HL-60 (cell line): Measurements from ENCODE around the gene SMCO3.

Source experiments
- POLR2AphosphoS5 ChIP-seq: IDR thresholded peaks from 2 replicates; pipeline ENCODE4 v1.6.1; 2012; ENCODE audit warnings: low read depth
- TF ChIP-seq, protein P1 (sequence below): IDR thresholded peaks from one replicate; pipeline ENCODE4 v1.5.1; 2011; ENCODE audit warnings: low read length, control low read depth, inconsistent platforms; ENCODE audit not compliant: insufficient read depth

DNA sequence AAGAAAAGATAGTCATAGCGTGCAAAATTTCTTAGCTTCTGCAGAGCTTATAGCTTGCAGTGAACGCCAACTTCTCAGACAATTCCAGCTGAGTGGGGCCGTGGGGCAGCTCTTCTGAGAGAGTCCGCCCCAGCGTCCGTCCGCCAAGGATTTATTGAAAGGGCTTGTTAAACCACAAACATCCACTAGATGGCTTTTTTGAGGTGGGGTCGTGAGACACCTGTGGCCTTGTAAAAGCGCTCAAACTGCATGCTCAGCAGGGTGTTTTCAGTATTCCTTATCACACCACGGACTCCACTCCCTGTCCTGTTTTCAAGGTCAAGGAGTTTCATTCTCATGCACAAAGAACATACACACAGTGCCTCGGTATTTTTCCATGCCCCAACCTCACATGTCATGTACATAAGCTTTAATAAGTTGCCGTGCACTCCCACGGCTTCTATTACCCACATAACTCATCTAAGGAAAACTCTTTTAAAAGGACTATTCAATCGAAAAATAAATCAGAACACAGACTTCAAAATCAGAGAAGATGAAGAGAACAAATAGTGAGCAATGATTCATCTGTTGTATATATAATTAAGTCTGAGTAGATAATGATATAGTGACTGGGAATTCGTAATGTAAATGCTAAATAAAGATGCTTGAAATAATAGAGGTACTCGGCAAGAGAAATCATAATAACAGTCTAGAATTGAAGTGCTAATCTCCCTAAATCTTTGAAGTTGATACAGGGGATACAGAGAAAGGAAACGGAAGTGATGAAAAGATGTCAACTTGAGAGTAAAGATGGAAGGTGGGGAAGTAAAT is 57.4 kb downstream of the SMCO3 start:
- TF ChIP-seq, protein P1, sequence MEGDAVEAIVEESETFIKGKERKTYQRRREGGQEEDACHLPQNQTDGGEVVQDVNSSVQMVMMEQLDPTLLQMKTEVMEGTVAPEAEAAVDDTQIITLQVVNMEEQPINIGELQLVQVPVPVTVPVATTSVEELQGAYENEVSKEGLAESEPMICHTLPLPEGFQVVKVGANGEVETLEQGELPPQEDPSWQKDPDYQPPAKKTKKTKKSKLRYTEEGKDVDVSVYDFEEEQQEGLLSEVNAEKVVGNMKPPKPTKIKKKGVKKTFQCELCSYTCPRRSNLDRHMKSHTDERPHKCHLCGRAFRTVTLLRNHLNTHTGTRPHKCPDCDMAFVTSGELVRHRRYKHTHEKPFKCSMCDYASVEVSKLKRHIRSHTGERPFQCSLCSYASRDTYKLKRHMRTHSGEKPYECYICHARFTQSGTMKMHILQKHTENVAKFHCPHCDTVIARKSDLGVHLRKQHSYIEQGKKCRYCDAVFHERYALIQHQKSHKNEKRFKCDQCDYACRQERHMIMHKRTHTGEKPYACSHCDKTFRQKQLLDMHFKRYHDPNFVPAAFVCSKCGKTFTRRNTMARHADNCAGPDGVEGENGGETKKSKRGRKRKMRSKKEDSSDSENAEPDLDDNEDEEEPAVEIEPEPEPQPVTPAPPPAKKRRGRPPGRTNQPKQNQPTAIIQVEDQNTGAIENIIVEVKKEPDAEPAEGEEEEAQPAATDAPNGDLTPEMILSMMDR, result no peak
- TF ChIP-seq POLR2AphosphoS5, result no peak
